Ishikawa (cell line): ENCODE measurements around the gene FAM117B.

ENCODE experiments used
- CEBPB ChIP-seq: IDR thresholded peaks from 2 replicates; pipeline ENCODE4 v1.6.1; 2012
- CREB1 ChIP-seq: IDR thresholded peaks from 2 replicates; pipeline ENCODE4 v1.6.1; 2012; ENCODE audit warnings: low read depth
- EGR1 ChIP-seq: IDR thresholded peaks from 2 replicates; pipeline ENCODE4 v1.6.1; 2012
- EP300 ChIP-seq: IDR thresholded peaks from 2 replicates; pipeline ENCODE4 v1.6.1; 2012; ENCODE audit warnings: borderline replicate concordance
- FOXM1 ChIP-seq: IDR thresholded peaks from 2 replicates; pipeline ENCODE4 v1.6.1; 2012; ENCODE audit warnings: low read depth, borderline replicate concordance
- NFIC ChIP-seq: IDR thresholded peaks from 2 replicates; pipeline ENCODE4 v1.6.1; 2012
- RAD21 ChIP-seq: IDR thresholded peaks from 2 replicates; pipeline ENCODE4 v1.6.1; 2012; ENCODE audit warnings: low read depth
- TAF1 ChIP-seq: IDR thresholded peaks from 2 replicates; pipeline ENCODE4 v1.6.1; 2012; ENCODE audit warnings: low read depth, mild to moderate bottlenecking
- TCF12 ChIP-seq: IDR thresholded peaks from 2 replicates; pipeline ENCODE4 v1.6.1; 2012; ENCODE audit warnings: low read depth
- TEAD4 ChIP-seq: IDR thresholded peaks from 2 replicates; pipeline ENCODE4 v1.6.1; 2012
- YY1 ChIP-seq: IDR thresholded peaks from 2 replicates; pipeline ENCODE4 v1.6.1; 2012; ENCODE audit warnings: low read depth
- ZBTB7A ChIP-seq: IDR thresholded peaks from 2 replicates; pipeline ENCODE4 v1.6.1; 2012; ENCODE audit warnings: low read depth
- TF ChIP-seq, protein P1 (sequence below): IDR thresholded peaks from 2 replicates; pipeline ENCODE4 v1.6.1; 2012
- TF ChIP-seq, protein P2 (sequence below): IDR thresholded peaks from 2 replicates; pipeline ENCODE4 v1.6.1; 2012; ENCODE audit warnings: low read depth, mild to moderate bottlenecking
- TF ChIP-seq, protein P3 (sequence below): IDR thresholded peaks from 2 replicates; pipeline ENCODE4 v1.6.1; 2012

The FAM117B gene

DNA sequence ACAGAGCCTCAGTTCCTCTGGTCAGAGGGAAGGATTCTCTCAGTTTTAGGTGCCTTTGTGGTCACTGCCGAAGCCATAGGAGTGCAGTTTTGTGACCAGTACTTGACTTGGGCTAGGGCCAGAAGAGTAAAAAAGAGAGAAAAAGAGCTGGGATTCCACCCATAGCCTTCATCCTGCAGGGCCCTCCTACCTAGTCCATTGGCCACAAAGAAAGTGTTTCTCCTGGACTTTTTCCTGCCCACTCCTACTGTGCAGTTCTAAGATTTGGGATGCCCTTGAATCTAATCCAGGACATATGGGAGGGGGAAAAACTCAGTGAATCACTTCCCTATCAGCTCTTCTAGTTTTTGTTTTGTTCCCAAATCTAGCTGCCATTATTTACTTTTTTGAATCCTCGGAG is 26.0 kb downstream of the FAM117B start:
- TF ChIP-seq TEAD4 (no peak), TAF1 (no peak), CEBPB (no peak), NFIC (no peak), EGR1 (no peak), RAD21 (no peak), CREB1 (no peak), FOXM1 (no peak), TCF12 (no peak), ZBTB7A (no peak), EP300 (no peak)
- TF ChIP-seq, protein P1, sequence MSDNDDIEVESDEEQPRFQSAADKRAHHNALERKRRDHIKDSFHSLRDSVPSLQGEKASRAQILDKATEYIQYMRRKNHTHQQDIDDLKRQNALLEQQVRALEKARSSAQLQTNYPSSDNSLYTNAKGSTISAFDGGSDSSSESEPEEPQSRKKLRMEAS, result no peak
- TF ChIP-seq, protein P2, sequence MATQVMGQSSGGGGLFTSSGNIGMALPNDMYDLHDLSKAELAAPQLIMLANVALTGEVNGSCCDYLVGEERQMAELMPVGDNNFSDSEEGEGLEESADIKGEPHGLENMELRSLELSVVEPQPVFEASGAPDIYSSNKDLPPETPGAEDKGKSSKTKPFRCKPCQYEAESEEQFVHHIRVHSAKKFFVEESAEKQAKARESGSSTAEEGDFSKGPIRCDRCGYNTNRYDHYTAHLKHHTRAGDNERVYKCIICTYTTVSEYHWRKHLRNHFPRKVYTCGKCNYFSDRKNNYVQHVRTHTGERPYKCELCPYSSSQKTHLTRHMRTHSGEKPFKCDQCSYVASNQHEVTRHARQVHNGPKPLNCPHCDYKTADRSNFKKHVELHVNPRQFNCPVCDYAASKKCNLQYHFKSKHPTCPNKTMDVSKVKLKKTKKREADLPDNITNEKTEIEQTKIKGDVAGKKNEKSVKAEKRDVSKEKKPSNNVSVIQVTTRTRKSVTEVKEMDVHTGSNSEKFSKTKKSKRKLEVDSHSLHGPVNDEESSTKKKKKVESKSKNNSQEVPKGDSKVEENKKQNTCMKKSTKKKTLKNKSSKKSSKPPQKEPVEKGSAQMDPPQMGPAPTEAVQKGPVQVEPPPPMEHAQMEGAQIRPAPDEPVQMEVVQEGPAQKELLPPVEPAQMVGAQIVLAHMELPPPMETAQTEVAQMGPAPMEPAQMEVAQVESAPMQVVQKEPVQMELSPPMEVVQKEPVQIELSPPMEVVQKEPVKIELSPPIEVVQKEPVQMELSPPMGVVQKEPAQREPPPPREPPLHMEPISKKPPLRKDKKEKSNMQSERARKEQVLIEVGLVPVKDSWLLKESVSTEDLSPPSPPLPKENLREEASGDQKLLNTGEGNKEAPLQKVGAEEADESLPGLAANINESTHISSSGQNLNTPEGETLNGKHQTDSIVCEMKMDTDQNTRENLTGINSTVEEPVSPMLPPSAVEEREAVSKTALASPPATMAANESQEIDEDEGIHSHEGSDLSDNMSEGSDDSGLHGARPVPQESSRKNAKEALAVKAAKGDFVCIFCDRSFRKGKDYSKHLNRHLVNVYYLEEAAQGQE, result no peak

DNA sequence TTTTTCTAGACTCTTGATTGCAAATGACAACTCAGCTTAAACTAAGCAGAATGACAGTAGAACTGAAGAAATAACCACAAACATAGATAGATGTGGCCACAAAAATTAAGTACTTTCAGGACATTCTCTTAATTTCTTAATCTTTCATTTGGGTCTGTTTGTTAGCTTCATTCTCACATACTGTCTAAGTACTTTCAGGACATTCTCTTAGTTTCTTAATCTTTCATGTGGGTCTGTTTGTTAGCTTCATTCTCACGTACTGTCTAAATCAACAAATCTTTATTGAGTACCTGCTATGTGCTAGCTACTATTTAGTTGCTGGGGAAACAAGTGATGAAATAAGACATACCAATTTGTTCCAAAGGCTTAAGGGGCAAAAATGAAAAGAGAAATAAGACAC is 35.1 kb downstream of the FAM117B start:
- no peak for TF ChIP-seq FOXM1
- no peak for TF ChIP-seq TAF1
- TF ChIP-seq ZBTB7A, result no peak
- no peak for TF ChIP-seq CEBPB
- TF ChIP-seq, protein P1, result no peak
- no peak for TF ChIP-seq EP300
- no peak for TF ChIP-seq NFIC
- TF ChIP-seq CREB1, result no peak
- no peak for TF ChIP-seq YY1
- no peak for TF ChIP-seq TCF12
- TF ChIP-seq RAD21, result no peak

DNA sequence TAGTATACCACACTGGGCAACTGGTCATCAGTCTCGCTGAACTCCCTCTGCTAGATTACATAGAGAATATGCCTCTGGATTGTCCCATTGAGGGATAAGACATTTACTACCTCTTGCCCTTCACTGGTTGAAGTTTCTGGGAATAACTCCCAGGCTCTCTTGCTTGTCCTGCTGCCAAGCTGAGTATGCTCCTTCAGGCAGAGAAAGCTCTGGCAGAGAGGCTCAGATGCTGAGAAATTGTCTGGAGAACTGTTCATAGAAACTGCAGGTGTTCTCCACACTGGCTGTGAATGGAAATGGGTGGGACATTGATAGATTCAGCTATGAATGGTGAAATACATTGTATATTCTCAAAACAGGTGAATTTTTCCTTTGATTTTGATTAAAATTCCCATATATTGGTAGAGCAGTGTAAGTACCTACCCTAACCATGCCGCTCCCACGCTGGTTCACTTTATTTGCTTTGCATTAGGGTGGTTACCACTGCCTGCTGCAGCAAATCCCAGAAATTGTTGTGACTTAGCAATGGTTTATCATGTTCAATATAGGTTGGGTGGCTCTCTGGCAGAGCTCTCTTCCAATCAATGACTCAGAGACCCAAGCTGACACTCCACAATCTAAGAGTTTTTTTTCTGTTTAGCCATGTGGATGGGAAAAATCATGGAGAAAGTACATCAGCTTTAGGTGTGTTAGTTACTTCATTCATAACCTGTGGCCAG is 36.7 kb downstream of the FAM117B start:
- TF ChIP-seq ZBTB7A, result no peak
- TF ChIP-seq CREB1, result no peak
- TF ChIP-seq NFIC, result no peak
- no peak for TF ChIP-seq EGR1
- no peak for TF ChIP-seq FOXM1
- no peak for TF ChIP-seq TCF12
- no peak for TF ChIP-seq EP300
- TF ChIP-seq, protein P2, result no peak
- TF ChIP-seq CEBPB, result no peak
- no peak for TF ChIP-seq TAF1
- no peak for TF ChIP-seq TEAD4
- no peak for TF ChIP-seq YY1
- no peak for TF ChIP-seq RAD21
- TF ChIP-seq, protein P3, sequence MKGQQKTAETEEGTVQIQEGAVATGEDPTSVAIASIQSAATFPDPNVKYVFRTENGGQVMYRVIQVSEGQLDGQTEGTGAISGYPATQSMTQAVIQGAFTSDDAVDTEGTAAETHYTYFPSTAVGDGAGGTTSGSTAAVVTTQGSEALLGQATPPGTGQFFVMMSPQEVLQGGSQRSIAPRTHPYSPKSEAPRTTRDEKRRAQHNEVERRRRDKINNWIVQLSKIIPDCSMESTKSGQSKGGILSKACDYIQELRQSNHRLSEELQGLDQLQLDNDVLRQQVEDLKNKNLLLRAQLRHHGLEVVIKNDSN, result no peak
- TF ChIP-seq, protein P1, result no peak

DNA sequence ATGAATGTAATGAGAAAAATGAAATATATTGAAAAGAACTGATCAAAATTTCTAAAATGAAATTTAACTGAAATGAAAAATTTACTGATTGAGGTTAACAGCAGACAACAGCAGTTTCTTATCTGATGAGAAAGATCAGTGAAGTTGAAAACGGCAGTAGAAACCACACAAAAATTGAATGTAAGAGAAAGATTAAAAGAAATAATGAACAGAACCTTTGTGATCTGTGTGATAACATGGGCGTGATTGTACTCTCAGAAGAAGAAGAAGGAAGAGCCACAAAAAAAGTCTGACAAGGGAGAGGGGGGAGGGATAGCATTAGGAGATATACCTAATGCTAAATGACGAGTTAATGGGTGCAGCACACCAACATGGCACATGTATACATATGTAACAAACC is 45.2 kb downstream of the FAM117B start:
- TF ChIP-seq EGR1 (no peak), YY1 (no peak)
- TF ChIP-seq, protein P3, result no peak
- TF ChIP-seq, protein P2, result no peak
